K562 (cell line): Measurements from ENCODE around the gene MRPL2.
A peak's percentile ranks its signal among the peaks of the same experiment; 100 is the strongest.

Experiments used
- GABPB1 ChIP-seq: sonication (generic); formaldehyde crosslinking; IDR thresholded peaks from 2 replicates; pipeline ENCODE4 v1.8.0; 2022; ENCODE audit warnings: mild to moderate bottlenecking, missing genetic modification reagents
- PHF8 ChIP-seq: fragments of 200-600 bp; sonication (generic); IDR thresholded peaks from 2 replicates; pipeline ENCODE4 v1.6.1; 2012; ENCODE audit warnings: mixed run types, mild to moderate bottlenecking, inconsistent platforms, low read length, moderate library complexity, borderline replicate concordance
- ZNF24 ChIP-seq: fragments of 450-650 bp; IDR thresholded peaks from 2 replicates; pipeline ENCODE4 v1.6.1; 2016
- ZNF586 ChIP-seq: fragments of 450-650 bp; formaldehyde crosslinking; conservative IDR thresholded peaks from 2 replicates; pipeline ENCODE4 v1.4.0; 2020; ENCODE audit warnings: mild to moderate bottlenecking, moderate library complexity

- peak; percentile 96 for TF ChIP-seq PHF8
- 0 out of 2 replicates have a peak, but pooled peaks have one; percentile 34 for TF ChIP-seq ZNF586 (CRISPR knock-in tag)
- 0 out of 2 replicates have a peak, but pooled peaks have one; percentile 40 for TF ChIP-seq ZNF24
- peak; percentile 77; the same call in 1 of the 2 replicates for TF ChIP-seq GABPB1
Measured at GRCh38 chr6:43053545-43054205, 5.6 kb downstream of the MRPL2 start, which contains the start of gene CUL7.
